Stimulated activated CD8-positive, alpha-beta memory T cell treated with anti-CD3 and anti-CD28 coated beads, Interleukin-12 subunit alpha, Interleukin-12 subunit beta, amount 100 ng/mL, for 1 hour (primary cell): Measurements from ENCODE around the gene SRXN1.
"Not testable (repeated sequence)": the region's sequence is repeated elsewhere in the genome, so short reads cannot be mapped to it uniquely, and the experiment has no call there.

Experiments used
- DNase-seq: peaks from one replicate; pipeline ENCODE4 v3.0.0-alpha.2; 2020; ENCODE audit warnings: low read depth

SRXN1 gene

GRCh38 chr20:655726-656624, 3.0 kb upstream of the SRXN1 start:
- DNase-seq = no peak

- no peak for DNase-seq
These were observed 1.4 kb upstream of the SRXN1 start for GRCh38 chr20:654417-654750.

DNA sequence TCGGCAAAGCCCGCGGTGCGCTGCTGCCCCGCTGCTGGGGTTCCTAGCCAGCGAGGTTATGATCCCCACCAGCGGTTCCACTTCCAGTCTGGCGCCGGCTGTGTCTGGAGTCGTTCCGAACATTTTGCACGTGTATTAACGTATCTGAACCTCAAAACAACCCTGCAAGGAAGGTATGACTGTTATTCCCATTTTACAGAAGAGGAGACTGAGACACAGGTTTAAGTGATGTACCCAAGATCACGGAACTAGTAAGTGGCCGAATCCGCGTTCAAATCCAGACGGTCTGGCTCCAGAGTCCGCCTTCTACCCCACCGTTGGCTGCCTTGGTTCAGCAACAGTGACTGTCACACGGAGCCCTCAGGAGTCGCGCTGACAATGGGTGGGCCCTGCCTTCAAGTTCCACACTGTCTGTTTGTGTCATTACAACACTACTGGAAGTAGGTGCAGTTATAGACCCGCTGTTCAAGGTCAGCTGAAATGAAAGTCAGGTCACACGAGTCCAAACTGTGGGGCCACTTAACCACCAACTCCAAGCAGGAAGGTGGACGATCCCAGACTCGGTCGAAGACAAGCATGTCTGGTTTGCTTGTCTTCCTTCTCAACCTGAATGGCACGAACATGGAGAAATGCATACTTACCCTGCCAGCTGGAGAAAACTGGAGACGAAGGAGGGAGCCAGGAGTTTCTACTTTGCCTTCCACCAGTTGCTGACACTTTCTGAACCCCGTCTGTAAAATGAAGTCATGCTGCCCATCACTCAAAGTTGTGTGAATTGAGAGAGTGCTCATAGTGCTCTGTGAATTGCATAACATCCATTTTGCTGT, 803 bp upstream of the SRXN1 start:
- DNase-seq = no peak

- DNase-seq = no peak
These were observed 338 bp downstream of the SRXN1 start for GRCh38 chr20:652615-653109.

- DNase-seq = no peak
These were observed 1.0 kb downstream of the SRXN1 start for GRCh38 chr20:651713-652614.

DNA sequence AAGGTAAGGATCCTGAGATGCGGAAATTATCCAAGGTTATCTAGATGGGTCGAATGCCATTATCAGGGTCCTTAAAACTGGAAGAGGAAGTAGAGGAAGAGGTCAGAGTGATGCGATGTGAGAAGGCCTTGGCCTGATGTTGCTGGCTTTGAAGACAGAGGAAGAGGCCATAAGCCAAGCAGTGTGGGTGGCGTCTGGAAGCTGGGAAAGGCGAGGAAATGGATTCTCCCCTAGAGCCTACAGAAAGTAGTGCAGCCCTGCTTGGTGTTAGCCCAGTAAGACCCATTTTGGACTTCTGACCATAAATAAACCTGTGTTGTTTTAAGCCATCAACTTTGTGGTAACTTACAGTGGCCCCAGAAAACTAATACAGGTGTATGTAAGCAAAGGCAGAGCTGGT, 2.0 kb downstream of the SRXN1 start:
- DNase-seq = no peak

DNA sequence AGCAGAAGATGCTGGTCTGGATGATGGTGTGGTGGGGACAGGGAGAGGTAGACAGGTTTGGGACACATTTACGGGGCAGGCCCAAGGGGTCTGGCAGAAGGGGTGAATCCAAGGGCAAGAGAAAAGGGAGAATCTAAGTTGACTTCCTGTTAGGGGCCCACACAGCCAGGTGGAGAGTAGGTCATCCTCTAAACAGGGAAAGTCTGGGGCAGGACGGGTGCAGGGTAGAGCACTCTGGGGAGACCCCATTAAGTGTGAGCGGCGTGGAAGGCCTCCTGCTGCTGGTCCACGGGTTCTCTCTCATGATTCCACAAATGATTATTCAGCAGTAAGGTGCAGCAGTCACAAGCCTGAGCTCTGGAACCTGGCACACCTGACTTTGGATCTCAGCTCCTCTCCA, 2.7 kb downstream of the SRXN1 start:
- no peak for DNase-seq

DNA sequence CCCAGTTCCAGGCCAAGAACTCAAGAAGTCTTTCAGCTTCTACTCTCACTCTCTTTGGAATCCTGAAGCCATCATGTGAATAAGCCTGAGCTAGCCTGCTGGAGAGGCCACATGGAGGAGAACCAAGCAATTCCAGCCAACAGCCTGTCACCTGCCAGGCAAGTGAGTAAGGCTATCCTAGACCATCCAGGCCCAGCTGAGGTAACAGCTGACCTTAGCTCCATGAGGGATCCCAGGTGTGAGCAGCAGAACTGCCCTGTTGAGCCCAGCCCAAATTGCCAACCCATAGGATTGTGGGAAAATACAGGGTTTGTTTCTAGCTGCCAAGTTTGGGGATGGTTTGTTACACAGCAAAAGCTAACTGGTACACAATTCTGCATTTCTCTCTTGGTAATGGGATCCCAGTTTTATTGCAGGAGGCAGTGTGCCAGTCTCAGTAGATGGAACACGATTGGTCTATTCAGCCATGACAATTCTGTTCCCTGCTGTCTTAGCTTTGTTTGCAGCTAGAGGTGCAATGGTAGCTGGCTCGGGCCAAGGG, 5.5 kb downstream of the SRXN1 start:
- DNase-seq = no peak

GRCh38 chr20:646868-647233, 6.1 kb downstream of the SRXN1 start:
- no peak for DNase-seq

- no peak for DNase-seq
These were observed 6.7 kb downstream of the SRXN1 start for GRCh38 chr20:646107-646867.

DNA sequence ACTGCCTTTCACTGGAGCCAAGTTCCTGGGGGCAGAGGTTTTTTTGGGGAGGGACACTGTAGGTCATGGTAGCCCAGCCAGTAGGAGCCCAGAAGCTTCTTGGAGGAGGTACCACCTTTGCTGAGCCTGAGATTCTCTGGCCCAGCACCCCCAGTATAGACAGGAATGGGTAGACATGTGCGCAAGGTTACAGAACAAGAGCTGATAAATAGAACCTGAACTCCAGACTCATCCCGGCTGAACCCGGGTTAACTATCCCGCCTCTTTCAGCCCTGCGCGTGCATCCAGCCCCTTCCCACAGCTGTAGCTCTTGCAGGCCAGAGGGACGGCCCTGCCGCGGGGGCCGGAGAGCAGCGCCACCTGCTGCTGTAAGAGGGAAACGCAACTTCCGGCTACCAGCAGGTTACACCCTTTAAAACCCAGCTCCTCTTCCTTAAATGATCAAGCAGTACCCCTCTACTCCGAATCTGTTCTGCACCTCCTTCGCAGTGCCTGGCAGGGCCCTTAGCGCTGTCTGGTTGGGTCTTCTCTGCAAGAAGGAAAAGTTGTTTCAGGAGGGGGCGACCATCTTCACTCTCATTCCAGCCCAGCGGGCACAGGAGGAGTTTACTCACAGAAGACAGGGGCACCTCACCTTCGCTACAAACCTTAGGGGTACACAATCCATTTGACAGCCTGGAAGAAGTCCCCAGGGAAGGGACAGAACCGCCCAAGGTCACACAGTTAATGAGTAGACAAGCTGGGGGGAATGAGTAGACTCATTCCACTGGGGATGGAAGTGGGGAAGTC, 7.5 kb downstream of the SRXN1 start:
- DNase-seq = peak; percentile 38

DNA sequence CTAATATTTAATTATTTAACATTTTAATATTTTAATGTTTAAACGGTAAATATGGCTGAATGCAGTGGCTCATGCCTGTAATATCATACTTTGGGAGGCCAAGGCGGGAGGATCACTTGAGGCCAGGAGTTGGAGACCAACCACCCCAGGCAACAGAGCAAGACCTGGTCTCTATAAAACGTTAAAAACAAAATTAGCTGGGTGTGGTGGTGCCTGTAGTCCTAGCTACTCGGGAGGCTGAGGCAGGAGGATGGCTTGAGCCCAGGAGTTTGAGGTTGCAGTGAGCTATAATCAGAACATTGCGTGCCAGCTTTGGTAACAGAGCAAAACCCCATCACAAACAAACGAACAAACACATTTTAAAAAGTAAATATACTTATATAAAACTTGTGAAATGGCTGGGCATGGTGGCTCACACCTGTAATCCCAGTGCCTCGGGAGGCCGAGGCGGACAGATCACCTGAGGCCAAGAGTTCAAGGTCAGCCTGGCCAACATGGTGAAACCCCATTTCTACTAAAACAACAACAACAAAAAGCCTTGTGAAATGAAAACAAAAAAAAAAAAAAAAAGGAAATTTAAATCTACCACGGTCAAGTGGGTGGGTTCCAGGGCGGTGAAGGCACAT, 8.2 kb downstream of the SRXN1 start:
- no peak for DNase-seq

GRCh38 chr20:642398-643174, 10.4 kb downstream of the SRXN1 start:
- no peak for DNase-seq

GRCh38 chr20:642013-642397, 11.0 kb downstream of the SRXN1 start:
- DNase-seq = not testable (repeated sequence)

DNA sequence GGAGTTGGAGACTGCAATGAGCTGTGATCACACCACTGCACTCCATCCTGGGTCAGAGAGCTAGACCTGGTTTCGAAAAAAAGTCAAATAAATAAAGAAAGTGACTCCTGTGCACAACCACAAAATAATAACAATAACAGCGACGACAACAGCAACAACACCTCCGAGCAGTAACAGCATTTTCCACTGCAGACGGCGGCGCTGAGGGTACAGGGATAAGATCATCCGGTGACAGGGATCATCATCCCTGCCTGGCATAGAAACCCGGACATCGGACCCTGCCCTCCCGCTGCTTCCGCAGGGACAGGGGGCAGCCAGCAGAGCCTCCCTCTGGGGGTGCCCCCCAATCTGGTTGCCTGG, 11.5 kb downstream of the SRXN1 start:
- DNase-seq = no peak

GRCh38 chr20:640674-641515, 12.1 kb downstream of the SRXN1 start:
- no peak for DNase-seq

GRCh38 chr20:638579-638978, 14.4 kb downstream of the SRXN1 start:
- no peak for DNase-seq

GRCh38 chr20:637559-637958, 15.4 kb downstream of the SRXN1 start:
- DNase-seq = no peak
